ENCODE results near the gene AFAP1L1.

The AFAP1L1 gene

DNA sequence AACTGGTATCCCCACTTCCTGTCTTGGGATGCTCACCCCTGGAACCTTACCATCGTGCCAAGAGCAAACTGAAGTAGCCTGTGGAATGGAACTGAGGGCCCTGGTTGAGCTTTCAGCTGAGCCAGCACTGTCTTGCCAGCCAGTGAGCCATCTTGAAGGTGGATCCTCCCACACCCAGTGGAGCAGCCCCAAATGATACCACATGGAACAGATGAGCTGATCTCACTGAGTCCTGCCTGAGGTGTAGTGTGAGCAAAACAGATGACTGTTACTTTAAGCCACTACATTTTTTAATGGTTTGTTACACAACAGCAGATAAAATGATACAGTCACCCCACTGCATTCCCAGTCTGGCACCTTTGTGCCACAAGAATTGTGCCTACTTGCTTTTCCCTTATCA, 84.0 kb downstream of the AFAP1L1 start:
- no peak for DNase-seq

DNA sequence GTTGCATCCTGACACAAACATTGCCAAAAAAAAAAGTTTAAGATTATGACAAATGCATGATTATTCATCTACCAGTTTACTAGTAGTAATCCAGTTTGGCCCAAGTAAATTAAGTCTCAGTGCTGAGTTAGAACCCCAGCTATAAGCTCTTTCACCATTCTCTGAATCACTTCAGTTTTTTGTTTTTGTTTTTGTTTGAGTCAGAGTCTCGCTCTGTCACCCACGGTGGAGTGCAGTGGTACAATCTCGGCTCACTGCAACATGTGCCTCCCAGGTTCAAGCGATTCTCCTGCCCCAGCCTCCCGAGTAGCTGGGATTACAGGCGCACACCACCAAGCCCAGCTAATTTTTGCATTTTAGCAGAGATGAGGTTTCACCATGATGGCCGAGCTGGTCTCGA, 84.7 kb downstream of the AFAP1L1 start:
- DNase-seq, result no peak

DNA sequence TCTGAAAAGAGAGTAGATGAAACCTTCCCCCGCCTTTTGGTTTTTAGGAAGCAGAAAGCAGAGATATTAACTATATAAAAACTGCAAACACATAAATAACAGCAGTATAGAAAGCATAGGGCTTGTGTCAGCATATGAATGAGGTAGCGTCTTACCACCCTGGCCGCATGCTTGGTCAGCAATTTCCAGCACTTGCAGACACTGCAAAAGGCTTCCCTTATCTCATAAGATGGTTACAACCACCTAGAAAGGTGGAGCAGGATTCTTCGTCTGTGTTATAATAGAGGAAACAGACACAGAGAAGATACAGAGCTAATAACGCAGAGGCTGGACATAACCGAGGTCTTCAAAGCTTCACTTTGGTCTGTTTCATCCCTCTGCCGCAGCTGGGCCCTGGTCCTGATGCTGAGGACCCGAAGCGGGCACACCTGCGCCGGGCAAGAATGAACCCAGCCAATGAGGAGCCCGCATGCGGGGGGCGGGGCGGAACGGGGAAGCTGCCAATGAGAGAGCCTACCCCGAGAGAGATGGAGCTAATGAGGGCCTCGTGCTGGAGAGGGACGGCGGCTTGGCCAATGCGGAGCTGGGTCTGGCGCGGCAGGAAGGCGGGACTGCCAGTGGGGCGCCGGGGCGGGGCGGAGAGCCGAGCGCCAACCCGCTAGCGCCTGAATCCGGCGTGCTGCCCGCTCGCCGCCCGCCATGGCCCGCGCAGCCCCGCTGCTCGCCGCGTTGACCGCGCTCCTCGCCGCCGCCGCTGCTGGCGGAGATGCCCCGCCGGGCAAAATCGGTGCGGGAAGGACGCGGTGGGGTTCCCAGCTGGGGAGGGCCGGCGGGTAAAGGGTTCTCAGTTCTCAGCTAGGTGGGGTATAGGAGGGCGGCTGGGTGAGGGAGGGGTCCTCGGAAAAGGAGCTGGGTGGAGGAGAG, 86.0 kb downstream of the AFAP1L1 start, which contains the start of gene PCYOX1L:
TSS of gene PCYOX1L (plus strand) at position 677 of the 924 bp plus-strand sequence. CDS start at position 700, 23 bp downstream.
- peak; percentile 96 for DNase-seq

DNA sequence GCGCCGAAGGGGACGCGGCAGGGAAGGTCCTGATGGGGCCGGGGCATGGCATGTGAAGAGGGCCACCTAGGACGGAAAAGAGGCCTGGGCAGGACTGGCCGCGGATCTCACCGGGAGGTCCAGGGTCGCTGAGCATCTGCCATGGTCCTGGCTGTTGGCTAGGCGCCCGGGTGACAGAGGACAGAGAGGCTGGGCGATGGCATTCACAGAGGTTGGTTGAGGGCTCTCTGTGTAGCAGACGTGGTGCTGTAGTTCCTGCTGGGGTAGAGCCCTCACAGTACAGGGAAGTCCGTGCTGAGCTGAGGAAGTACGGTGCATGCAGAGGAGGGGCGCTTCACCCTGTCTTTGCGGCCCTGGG, 86.6 kb downstream of the AFAP1L1 start:
- DNase-seq, result peak; percentile 59

DNA sequence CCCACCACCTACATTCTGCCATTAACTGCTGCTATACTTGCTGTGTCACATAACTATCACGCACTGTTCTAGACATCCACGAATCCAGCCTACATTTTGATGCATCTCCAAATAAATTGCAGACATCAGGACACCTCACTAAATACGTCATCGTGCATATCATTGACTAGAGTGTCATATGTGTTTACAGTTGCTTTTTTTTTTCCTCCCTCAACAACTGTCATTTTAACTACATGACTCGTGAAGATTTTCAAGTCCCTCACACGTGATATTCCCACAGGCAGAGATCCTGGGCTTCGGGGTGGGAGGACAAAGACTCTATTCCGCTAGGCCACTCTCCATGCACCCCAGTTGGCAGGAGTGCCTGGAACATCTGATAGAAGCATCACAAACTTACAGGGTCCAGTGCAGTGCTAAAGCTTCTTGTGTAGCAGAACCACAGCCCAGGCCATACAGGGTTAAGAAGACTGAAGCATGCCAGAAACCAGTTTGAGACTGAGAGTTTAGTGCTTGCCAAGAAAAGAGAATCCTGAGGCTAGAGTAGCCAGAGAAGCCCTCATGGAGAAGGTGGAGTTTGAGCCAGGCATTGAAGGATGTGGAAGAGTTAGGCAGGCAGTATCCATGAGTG, 87.3 kb downstream of the AFAP1L1 start:
- no peak for DNase-seq

DNA sequence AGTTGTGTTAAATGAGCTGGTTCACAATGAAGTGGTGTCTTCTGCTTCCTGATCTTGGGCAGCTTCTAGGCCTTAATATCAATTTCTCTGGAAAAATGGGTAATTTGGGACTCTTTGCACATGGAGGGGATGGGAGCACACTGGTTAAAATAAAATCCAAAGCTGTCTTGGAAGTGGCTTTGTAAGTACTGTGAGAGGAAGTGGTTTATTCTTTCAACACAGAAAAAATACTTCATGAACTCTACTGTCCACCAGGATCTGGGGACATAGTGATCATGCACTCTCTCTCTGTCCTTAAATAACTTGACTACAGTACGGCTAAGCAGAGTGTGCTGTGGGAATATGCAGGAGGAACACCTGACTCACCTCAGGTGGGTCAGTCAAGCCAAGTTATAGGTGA, 88.6 kb downstream of the AFAP1L1 start:
- DNase-seq, result no peak

DNA sequence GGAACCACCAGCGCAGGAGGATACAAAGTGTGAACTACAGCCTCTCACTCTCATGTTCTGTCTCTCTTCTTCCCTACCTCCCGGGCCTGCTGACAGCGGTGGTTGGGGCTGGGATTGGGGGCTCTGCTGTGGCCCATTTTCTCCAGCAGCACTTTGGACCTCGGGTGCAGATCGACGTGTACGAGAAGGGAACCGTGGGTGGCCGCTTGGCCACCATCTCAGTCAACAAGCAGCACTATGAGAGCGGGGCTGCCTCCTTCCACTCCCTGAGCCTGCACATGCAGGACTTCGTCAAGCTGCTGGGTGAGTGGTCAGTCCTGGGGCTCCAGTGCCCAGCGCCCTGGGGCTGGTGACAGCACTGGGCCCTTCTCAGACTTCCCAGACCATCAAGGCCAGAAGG, 90.9 kb downstream of the AFAP1L1 start:
- no peak for DNase-seq

DNA sequence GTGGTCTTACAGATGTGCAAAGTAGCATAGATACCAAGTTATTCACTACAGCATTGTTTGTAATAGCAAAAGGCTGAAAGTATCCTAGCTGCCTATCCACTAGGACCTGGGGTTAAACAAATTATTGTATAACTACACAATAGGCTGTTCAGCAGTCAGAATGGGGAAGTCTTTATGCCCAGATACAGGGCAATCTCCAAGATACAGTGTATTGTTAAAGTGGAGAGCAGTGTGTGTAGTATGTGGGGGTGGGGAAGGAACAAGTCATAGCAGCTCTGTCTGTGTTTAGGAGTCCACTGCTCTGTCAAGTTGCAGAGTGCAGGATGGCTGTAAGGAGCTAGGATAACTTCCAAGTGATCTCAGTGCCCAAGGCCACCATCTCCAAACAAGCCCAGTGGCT, 91.7 kb downstream of the AFAP1L1 start:
- no peak for DNase-seq

DNA sequence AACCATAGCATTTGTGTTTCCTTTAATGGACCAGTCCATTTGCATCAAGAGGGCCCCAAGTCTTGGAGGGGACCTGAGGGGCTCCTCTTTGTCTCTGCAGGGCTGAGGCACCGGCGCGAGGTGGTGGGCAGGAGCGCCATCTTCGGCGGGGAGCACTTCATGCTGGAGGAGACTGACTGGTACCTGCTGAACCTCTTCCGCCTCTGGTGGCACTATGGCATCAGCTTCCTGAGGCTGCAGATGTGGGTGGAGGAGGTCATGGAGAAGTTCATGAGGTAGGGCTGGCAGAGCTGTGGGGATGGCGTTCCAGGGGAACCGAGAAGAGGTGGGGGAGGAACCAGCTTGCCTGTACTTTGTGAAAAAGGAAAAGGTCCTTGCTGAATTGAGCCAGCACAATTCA, 92.3 kb downstream of the AFAP1L1 start:
- no peak for DNase-seq

DNA sequence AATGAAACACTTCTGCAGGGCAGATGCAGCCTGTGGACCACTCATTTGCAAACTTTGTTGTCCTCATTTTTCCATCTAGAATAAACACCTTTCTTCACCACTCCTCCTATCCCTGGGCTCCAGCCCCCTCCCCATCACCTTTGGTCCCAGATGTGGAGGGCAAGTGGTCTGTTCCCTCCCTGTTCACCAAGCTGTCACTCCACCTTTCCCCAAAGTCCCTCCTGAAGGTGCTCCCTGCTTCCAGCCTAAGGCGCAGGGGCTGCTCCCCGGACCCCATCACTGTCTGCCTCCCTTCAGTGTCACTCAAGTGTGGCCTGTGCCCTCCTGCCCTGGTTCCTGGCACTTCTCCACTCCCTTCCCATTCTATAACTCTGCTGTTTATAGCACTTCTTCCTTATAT, 93.1 kb downstream of the AFAP1L1 start:
- no peak for DNase-seq

DNA sequence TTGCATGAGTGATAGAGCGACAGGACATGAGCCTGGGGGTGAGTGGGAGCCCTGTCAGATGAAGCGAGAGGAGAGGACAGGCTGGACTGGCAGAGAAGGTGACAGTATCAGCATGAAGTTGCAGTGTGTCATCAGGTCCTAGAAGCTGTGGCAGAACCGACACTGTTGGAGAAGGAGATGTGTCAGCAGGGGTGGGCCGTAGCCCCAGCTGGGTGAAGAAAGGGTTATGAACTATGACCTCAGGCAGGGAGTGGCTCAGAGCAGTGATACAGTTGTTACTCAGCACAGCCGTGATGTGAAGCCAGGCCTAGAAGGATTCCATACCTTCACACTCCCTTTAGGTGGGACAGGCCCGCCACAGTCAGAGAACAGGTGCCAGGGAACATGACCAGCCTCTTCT, 93.8 kb downstream of the AFAP1L1 start:
- DNase-seq, result no peak

DNA sequence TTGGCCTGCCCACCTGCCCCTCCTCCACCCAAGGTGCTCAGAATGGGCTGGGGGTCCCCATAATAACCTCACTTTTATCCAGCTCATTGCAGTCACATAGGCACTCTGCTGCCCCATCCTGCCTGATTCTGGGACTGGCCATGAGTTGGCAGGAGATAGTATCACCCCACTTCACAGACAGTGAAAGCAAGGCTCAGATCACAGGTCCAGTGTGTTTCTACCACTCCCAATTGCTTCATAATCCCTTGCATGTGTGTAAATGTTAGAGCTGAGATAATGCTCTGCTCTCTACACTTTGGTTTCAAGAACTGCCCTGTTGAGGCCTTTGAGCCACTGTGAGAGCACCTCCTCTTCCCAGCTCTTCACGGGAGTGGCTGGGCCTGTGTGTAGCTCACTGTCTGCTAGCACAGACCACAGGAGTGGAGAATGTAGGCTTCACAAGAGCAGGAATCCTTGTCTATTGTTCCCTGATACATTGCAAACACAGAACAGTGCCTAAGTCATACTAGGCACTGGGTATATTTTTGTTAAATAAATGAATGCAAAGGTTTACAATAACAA, 94.6 kb downstream of the AFAP1L1 start:
- DNase-seq, result no peak

DNA sequence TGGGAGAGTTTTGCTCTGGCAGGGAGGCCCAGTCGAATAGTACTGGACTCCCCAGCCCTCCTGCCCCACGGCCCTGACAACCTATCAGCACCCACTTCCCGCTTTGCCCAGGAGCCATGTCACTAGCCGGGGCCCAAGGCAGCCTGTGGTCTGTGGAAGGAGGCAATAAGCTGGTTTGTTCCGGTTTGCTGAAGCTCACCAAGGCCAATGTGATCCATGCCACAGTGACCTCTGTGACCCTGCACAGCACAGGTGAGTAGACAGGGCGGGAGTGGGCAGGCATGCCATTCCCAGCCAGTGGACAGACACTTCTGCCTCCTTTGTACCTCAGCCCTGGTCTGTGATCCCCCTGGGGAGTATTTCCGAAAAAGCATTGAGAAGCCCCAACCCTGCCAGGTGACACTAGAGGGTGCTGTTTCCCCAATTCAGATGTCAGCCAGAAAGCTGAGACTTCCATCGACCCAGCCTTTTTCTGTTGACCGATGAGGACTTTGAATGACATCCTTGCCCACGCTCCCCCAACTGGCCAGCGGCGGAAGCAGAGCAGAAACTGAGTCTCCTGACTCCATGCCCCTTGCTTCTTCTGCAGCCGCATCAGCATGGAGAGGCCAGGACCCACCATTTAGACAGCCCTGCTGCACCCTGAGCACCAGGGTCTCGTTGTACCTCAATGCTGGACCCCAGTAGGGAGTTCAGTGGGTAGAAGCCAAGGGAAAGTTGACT, 95.8 kb downstream of the AFAP1L1 start:
- peak; percentile 68 for DNase-seq

DNA sequence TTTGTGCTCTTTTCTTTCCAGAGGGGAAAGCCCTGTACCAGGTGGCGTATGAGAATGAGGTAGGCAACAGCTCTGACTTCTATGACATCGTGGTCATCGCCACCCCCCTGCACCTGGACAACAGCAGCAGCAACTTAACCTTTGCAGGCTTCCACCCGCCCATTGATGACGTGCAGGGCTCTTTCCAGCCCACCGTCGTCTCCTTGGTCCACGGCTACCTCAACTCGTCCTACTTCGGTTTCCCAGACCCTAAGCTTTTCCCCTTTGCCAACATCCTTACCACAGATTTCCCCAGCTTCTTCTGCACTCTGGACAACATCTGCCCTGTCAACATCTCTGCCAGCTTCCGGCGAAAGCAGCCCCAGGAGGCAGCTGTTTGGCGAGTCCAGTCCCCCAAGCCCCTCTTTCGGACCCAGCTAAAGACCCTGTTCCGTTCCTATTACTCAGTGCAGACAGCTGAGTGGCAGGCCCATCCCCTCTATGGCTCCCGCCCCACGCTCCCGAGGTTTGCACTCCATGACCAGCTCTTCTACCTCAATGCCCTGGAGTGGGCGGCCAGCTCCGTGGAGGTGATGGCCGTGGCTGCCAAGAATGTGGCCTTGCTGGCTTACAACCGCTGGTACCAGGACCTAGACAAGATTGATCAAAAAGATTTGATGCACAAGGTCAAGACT, 96.5 kb downstream of the AFAP1L1 start:
- no peak for DNase-seq

DNA sequence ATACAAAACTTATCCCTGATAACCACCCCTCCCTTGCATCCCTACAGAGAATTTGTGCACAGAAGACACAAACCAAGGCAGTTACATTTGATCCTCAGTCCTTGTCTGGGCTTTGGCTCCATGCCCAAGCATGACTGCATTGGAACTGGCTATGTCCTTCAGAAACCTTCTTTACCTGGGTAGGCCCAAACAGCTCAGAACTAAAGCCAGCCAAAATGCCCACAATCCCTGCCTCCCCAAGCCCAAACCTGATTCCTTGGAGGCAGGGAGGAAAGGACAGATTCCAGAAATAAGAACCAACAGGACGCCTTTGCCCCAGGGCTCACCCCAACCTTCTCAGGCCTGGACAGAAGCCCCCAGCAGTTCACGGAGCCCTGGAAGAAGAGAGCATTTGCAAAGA, 99.2 kb downstream of the AFAP1L1 start:
- DNase-seq, result no peak

DNA sequence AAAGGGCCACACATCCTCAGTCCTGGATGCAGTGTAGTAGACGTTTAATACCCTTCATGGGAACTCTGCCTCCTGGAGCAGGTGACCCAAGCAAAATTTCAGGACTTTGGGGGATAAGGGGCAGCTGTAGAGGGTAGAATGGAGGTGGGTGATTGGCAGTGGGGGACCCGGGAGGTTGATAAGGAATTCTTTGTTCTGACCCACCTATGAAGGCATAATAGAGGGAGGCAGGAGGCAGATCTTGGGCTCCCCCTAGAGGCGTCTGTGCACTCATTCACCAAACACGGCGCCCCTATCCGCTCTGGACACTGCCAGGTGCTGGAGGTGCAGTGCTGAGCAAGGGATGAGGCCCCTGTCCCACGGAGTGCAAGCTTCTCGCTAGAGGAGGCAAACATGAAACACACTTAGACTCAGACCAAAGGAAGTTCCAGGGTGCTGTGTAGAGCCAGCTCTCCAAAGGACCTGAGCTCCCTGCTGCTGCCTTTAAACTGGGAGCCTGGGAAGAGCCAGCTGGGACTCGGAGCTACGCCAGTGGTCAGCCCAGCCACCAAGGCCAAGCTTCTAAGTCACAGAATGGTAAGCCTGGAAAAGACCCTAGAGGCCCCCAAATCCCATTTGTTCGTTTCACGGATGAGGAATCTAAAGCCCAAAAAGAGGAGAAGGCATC, 99.8 kb downstream of the AFAP1L1 start:
- peak; percentile 82 for DNase-seq

DNA sequence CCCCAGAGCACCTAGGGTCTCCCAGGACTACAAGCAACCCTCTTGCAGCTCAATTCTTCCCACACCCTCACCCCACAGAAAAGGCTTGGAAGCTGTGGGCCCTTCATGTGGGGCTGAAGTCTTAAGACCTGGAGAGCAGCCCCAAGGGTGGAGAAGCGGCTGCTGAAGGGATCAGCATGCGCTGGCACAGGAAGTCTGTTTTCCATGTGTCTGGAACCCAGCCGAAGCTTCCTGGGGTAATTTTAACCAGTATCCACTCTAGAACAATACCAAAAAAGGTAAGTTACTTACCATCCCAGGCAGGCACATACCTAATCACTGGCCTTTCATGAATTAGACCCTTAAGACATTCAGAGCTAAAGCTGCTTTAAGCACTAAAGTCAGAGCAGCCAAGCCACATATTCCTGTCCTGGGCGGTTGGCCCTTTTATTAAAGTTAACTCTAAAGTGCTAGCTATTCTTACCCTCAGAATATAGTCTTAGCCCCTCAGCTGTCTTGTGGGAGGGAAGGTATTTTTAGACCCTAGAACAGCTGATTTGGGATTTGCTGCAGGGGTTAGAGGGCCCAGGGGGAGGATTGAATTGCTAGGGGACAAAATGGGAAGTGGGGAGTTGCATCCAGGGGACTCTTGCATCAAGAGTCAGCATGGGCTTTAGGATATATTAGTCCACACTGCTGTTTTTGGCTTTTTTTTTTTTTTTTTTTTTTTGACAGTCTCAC, 100.6 kb downstream of the AFAP1L1 start:
- DNase-seq, result no peak

DNA sequence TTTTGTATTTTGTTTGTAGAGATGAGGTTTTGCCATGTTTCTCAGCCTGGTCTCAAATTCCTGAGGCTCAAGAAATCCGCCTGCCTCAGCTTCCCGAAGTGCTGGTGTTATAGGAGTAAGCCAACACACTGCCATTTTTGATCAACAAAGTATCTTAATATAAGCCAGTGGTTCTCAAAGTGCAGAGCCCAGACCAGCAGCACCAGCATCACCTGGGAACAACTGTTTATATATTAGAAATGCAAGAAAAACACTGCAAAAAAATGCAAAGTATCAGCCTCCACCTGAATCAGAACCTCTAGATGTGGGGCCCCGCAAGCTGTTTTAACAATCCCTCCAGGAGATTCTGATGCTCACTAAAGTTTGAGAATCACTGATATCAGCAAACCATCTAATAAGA, 101.3 kb downstream of the AFAP1L1 start:
- DNase-seq, result no peak

DNA sequence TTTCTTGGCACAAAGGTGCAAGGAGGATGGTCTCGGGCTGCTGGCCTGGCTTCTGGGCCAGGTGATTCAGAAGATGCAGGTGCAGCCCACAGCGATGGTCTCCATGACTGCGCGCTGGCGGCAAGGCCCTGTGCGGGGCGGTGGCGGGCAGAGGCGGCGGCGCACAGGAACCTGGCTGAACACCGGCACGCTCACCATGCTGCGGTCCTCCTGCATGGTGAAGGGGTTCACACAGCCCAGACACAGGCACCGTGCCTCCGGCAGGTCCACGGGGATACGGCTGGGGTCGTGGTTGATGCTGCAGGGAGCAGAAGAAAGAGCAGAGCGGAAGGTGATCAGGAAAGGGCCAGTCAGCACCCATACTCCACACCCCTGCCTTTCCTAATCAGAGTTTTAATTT, 102.6 kb downstream of the AFAP1L1 start:
- DNase-seq, result no peak

DNA sequence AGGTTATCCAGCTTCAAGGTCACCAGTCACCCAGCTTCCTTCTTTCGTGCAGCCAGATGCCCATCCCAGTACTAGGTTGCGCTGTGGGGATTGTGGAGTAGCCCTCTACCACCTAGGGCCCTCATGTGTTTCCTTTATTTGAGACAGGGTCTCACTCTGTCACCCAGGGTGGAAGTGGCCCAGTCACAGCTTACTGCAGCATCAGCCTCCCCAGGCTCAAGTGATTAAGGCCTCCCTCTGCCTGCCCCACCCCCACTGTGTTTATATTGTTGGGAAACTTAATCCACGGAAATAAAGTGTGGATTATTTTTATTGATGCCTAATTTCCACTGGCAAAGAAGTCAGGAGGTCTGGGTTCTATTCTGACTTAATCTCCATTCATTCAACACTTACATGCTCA, 103.1 kb downstream of the AFAP1L1 start:
- no peak for DNase-seq

DNA sequence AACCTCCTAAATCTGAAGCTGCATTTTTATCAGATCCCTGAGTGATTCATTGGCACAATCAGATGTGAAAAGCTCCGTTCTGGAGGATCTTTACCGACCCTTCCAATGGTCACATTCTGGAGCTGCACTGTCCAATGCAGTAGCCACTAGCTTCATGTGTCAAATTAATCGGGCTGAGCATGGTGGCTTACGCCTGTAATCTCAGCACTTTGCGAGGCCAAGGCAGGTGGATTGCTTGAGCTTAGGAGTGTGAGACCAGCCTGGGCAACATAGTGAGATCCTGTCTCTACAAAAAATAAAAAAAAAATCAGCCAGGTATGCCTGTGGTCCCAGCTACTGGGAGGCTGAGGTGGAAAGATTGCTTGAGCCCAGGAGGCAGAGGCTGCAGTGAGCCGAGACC, 103.8 kb downstream of the AFAP1L1 start:
- no peak for DNase-seq

DNA sequence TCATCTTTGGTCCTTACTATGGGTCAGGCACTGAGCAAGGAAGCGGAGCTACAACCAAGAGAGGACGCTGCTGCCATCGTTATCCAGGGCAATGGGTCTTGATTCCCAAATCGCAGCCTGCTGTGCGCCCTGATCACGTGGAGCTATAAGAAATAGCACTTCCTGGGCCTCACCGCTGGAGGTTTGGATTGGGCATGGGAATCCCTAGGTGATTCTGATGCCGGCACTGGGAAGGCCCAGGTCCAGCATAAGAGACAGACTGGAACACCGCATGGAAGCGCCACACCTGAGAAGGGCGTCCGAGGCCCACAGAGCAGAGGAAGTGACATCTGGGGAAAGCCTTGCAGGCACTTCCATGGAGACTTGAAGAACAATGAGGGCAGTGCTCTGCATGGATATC, 104.4 kb downstream of the AFAP1L1 start:
- DNase-seq, result no peak

All from CD4-positive, alpha-beta T cell treated with Interleukin-6 for 4 hours (primary cell).